T follicular helper cell (primary cell): Measurements from ENCODE around the gene GTPBP1.

Experiments used
- DNase-seq: peaks from one replicate; pipeline ENCODE4 v3.0.0-alpha.2; 2020; ENCODE audit warnings: low read depth

GTPBP1 gene

DNA sequence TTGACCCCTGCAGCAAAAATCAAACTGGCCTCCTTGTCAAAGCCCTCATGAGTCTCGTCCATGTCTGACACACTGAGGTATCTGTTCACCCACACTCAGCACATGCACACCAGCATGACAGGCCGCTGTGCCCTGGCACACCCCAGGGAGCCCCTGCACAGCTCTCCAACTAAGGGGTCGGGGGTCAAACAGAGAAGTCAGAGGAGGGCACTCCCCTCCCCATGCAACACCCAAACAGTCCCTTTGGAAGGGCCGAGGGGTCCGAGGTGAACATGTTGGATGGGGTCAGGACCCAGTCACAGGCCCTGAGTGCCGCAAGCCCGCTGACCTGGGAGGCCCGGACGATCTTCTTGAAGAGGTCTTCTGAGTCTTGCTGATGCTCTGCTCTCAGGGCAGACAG is 35.4 kb downstream of the GTPBP1 start:
- no peak for DNase-seq

DNA sequence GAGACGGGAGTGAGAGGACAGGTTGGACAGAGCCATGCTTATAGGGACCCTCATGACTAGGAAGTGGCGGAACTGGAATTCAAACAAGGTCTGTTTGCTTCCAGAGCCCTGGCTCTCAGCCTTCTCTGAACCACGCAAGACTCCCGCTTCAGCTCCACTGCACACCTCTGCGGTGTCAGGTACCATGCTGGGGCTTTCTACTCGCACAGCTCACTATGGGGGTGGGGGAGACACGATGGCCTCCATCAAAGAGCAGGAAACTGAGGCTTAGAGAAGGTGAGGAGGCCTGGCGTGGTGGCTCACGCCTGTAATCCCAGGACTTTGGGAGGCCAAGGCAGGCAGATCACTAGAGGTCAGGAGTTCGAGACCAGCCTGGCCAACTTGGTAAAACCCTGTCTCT is 35.8 kb downstream of the GTPBP1 start:
- no peak for DNase-seq

DNA sequence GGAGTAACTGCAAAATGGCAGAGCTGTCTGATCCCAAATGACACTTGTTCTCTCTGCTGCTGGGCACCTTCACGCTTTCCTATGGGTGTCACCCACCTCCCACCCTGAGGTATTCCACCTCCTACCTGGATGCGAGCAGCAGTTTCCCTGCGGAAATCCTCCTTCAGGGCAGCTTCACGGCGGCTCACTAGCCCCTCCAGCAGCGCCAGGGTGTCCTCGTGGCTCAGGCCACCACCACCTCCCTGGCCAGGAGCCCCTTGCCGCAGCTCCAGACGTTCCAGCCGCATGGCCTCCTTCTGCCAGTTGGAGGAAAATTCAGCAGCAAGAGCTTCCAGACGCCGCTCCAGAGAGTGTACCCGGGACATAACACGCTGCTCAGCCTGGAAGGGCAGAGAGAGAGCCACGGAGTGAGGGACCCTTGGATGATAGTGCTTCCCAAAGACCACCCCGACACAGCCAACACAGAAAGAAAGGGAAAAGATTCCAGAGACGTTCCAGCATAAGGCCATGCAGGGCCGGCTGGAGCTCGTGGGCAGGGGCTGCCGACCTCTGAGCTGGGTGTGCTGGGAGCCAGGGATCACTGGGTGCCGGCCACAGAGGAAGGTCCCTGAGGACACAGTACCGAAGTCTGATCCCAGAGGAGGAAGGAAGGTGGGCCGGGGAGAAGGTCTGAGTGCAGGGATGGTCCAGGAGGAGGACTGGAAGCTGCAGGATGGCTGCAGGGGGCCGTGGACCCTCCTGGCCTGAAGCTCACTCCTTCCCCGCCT is 36.6 kb downstream of the GTPBP1 start:
- DNase-seq: no peak

DNA sequence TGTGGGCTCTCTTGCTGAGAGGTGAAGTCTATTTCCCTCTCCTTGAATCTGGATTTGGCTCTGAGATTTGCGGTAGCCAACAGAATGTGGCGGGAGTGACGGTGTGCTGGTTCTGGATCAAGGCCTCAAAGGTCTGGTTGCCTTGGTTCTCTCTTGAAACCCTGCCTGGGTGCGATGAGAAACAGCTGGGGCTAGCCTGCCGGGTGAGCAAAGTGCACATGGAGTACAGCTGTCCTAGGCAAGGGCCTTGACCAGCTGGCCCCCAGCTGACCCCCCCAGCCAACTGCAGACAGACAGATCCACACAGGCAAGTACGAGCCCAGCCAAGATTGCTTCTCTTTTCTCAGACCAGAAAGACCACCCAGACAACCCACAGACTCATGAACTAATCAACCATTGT is 39.2 kb downstream of the GTPBP1 start:
- DNase-seq: no peak

DNA sequence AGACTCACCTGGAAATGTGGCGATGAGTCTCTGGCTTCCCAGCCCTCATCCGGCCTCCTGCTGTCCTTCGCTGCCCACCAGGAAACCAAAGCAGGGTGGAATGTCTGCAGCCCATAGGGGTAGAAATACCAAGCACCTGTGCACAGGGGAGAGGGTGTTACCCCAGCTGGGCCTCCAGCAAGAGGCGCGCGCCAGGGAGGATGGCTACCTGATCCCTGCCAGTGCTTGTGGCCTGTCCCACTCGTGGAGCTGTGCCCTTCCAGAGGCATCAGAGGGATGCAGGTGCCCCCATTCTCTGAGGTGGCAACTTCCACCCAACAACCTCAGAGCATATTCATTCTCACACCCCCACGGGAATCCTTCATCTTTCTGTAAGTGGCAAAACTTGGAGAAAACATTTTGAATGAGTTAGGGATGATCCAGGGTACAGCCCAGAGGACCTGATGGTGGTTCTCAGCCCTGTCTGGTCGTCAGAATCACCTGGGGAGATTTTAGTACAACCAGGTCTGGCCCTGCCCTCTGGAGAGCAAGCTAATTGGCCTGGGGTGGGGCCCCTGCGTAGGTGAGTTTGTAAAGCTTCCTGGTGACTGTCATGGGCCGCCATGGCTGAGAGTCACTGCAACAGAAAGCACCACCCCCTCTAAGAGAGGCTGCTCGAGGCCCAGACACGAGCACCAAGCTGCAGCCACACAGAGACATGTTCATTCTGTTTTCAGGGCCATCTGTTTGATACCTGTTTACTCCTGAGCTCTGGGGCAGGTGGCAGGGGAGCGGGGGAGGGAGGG is 40.1 kb downstream of the GTPBP1 start:
- no peak for DNase-seq

DNA sequence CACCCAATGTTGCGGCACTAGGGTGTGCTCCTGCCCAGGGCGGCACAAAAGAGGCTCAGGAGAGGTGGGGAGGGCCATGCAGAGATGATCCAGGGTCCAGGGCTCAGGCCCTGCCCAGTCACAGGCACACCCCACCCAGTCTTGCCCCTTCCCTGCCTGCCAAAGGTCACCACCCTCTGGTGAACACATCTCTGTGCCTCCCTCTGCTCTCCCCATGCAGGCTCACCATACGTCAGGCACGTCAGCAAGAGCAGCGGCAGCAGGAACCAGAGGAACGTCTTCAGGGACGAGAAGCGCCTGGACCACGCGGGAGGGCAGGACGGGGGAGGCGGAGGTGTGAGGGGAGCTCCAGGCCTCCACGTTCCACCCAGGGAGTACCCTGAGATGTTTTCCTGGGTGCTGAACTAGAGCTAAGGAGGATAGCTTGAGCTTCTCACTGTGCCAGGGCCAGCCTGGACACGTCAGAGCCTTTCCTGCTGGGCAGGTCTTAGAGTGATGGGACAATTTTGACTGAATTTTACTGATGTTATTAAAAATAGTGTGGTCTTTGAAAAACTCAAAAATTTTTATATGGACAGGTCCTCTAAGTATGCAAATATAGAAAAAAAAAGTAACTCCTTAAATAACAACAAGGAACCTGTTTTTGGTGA is 42.9 kb downstream of the GTPBP1 start:
- no peak for DNase-seq

DNA sequence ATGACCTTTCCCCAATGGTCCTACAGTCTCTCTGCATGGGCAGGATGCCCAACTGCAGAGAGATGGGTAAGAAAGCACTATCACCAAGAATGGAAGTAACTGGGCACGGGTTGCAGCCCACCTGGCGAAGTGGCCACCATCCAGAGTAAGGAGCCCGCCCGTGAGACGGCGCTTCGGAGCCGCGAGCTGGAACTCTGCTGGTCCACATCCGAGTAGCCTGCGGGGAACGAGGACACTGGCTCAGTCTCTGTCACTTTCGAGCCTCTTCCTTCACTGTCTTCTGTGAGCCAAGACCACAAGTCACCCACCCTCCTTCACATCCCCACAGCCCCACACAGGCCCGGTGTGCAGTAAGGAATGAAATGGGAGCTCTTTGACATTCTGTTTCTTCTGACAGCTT is 44.4 kb downstream of the GTPBP1 start:
- no peak for DNase-seq

DNA sequence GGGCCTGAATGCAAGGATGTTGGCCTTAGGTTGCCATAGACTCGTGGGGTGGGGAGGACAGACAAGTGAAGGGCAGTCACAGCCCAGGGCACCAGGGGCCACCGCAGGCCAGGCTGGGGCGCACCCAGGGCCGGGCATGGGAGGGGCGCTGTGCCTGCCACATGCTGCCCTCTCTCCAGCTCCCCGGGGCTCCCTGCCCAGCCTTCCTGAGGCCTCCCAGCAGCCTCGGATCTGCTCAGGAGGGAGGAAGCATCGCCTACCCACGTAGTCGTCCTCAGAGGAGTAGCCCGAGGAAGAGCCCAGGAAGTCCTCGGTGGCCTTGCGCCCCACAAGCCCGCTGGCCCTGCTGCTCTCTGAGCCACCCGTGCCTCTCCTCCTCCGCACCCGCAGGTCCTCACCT is 44.9 kb downstream of the GTPBP1 start:
- no peak for DNase-seq

DNA sequence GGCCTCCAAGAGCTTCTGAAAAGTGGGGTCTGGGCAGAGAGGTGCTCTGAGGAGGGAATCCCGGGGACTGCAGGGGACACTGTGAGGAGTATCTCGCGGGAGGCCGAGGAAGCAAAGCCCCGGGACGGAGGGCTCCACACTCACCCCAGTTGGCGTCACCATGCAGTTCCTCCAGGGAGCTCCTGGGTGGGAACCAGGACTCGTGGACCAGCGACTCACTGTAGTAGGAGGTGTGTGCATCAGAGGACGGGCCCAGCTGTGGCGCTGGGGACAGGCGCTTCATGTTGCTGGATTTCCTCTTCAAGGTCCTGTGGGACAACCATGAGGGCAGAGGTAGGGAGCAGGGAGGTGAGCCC is 45.3 kb downstream of the GTPBP1 start:
- no peak for DNase-seq

DNA sequence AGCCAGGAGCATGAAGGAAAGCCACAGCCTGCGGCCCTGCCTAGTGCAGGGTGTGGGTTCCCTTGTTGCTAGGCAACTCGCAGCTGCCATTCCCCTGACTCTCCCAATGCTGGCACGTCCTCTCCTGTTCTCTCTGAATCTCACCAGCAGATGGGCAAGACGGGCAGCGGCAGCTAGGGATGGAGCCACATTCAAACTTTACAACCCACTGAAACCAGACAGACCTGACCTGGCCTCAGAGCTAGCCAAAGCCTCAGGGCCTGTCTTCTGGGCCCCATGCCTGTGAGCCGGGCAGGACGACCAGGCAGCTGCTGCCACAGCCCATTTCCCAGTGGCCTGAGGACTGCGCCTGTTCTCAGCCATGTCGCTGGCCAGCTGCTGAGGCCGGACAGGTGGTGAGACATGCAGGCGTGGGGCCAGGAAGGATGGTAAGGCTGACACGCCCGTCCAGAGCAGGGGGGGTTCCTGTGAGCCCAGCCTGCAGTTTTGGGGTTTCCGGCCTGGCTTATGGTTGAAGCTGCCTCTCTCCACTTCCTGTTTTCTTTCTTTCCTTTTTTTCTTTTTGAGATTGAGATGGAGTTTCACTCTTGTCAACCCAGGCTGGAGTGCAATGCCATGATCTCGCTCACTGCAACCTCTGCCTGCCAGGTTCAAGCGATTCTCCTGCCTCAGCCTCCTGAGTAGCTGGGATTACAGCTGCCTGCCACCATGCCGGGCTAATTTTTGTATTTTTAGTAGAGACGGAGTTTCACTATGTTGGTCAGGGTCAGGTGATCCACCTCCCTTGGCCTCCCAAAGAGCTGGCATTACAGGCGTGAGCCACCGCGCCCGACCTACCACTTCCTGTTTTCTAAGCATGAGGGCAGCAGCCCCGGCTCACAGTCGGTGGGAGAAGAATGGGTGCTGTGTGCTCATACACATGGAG is 45.9 kb downstream of the GTPBP1 start:
- peak; percentile 56 for DNase-seq

DNA sequence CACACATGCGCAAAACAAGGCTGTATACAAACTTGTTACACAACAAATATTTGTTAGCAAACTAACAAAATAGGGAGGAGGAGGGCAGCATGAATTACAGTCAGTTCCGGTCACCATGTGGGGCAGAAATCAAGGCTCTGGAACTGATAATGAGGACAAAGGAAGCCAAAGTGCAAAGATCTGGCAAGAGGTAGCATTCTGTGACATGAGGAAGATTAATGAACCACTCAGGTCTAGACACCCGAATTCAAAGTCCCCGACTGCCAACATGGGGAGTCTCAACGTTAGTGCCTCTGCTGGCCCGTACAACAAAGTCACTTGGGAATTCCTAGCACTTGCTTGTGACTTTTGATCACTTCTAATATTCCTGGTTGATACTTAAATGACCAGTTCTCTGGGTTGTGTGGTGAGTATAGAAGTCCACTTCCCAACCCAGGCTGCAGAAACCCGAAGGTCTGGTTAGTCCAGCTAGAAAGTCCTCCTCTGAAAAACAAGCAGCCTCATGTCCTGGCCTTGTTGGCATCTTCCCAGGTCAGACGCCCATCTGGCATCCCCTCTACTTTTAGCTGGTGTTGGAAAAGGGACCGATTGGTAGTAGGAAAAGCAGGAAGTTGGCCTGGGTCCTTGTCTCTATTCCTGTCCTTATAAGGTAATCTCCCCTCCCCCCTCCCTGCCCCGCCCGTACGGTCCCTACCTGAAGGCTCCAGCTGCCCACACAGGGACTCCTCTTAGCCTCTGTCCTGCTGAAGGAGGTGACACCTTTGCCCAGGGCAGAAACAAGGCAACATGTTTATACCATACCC is 48.4 kb downstream of the GTPBP1 start:
- DNase-seq: no peak

DNA sequence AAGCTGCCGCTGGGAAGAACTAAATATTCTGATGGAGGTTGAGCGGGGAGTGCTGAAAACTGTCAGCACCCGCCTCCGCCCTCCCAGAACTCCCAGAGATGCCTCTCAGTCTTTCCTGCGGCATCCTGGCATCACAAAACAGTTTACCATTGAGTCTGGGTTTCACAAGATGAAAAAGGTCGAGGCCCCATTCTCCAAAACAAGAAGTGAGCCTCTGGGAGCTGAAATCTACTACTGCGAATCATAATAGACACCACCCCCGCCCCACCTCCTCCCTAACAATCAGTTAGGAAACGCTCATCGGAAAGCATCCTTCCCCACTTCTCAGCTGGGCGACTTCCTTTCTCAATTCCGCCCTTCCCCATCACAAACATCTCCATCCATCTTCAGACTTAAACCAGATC is 49.0 kb downstream of the GTPBP1 start:
- no peak for DNase-seq

DNA sequence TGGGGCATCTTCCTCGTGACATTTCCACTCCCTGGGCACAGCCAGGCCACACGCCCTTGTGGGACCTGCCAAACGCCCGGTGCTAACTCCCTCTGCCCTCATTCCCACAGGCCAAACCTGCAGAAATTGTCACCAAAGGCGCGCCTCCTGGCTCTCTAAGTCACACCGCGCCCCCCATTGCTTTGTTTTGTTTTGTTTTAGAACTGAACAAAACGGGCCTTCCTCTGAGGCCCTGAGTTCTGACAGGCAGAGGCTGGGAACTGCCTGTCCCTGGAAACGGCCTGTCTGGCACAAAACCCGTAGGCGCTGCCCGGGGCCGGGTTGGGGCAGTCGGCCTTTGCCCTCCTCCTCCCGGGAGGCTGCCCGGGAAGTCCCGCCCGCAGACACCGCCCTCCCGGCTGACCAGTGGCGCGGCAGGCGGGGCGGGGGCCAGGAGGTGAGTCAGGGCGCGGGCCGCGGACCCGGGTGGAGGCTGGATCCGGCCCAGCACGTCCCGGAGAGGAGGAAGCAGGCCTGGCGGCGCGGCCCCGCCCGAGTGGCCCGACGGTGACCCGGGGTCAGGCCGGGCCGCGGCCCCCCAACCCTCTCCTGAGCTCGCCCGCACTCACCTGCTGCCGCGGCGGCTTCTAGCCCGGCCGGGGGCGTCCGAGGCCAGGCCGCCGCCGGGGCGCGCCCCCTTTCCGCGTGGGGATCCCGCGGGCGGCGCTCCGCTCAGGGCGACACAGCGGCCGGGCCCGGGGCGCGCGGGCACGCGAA is 49.6 kb downstream of the GTPBP1 start:
- peak; percentile 18 for DNase-seq

DNA sequence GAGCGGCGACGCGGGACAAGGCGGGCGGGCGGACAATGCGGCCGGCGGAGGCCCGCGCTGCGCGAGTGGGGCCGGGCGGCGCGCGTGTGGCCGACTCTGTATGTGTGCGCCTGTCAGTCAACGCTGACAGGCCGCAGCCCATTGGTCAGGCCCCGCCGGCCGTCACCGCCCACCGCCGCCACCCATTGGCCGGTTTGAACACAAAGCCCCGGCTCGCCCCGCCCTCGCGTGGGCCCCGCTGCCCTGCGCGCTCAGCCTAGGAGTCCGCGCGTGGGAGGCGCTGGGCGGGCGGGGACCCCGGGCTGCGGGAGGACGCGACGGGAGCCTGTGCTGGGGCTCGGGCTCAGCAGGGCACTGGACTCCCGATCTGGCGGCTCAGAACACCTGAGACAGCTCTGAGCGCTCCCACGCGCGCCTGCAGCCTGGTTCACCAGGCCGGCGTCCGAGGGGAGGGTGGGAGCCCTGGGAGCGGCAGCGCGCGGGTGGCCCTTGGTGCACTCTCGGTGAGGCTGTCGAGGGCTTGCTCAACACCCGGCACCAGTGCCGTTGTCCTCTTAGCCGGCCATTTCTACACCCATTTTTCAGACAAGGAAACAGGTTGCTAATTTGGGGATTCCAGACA is 50.3 kb downstream of the GTPBP1 start, which contains the start of gene SUN2:
TSS of gene SUN2 (minus strand) at position 88 of the 622 bp plus-strand sequence. CDS start 3,370 bp downstream, outside the sequence.
- DNase-seq: peak; percentile 90

DNA sequence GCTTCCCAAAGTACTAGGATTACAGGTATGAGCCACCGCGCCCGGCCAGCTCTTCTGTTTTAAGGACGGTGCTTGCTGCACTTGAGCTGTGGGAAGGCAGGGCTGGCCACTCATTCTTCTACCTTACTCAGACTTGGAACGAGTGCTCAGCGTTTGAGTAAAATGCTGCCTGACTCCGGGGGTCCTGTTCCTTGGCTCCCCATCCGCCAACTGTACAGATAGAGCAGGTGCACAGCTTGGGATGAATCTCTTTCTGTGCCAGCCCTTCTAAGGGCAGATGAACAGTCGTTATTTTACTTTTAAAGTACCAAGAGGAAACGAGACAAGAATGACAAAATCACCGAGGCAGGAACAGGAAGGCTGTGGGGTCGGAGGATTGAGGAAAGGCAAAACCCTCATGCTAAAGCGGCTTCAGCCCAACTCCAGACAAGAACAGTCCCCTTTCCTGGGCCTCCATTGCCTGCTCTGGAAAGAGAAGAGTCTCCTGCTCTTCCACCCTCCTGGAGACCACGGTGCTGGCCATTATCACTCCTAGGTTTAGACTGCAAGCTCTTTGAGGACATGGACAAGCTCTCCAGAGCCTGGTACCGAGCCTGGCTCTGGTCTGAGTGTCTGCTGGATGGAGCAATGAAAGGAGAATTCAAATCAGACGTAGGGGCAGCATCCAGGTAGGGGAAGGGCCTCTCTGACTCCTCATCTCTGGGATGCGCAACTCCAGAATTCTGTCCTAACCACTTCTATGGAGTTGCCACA is 51.1 kb downstream of the GTPBP1 start:
- DNase-seq: no peak

DNA sequence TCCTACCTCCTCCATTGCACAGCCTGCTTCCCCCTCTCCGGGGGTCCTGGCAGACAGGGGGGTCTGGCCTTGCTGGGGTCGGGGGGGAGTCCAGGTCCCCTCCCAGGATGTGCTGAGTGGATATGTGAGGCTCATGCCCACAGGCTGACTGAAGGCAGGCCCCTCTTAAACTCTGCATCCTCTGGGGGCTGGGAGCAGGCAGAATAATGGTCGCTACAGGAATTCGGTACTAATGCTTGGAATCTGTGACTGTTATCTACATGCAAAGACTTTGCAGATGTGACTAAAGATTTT is 51.7 kb downstream of the GTPBP1 start:
- no peak for DNase-seq

DNA sequence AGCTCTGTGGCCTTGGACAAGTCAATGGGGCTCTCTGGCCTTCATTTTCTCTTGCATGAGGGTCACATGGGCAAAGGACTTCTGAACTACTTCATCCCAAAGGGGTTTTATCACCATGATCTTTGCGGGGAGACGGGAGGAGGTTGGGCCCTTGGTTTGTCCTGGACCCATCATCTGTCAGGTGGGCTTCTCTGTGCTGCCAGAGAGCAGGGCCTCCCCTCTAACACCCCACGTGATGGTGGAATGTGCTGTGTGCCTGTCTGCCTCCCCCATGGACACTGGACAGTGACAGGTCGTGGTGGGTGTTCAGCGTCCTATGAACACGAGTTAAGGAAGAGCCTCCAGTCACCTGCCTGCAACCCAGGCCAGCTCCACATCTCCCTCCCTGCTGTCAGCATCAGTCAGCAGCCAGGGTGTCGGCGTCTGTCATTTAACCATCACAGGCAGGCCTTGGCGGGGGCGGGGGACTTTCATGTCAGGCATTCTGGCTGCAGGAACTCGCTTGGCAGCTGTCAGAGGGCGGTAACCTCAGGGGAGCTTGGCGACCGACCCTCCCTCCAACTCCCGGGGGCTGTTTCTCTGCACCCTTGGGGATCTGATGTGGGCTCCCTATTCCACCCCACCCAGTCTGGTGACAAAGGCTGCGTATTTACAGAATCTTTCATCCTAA is 52.7 kb downstream of the GTPBP1 start:
- peak; percentile 64 for DNase-seq

DNA sequence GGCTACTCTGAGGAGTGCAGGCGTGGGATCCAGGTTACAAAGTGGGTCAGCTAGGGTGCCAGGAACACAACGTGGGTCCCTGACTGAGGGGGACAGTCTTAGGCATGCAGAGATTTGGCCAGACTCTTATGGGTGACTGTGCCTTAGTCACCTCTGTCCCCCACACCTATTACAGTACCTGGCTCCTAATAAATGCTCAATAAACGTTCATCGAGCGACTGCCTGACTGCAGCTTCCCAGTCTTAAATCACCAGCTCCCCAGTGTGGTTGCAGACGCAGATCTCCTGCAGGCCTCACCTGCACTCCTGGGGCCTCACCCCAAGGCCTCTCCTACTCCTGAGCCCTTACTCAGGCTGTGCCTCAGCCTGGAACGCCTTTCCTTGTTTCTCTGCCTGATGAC is 53.3 kb downstream of the GTPBP1 start:
- DNase-seq: no peak
